ENCODE results near the gene IL18R1.

DNA sequence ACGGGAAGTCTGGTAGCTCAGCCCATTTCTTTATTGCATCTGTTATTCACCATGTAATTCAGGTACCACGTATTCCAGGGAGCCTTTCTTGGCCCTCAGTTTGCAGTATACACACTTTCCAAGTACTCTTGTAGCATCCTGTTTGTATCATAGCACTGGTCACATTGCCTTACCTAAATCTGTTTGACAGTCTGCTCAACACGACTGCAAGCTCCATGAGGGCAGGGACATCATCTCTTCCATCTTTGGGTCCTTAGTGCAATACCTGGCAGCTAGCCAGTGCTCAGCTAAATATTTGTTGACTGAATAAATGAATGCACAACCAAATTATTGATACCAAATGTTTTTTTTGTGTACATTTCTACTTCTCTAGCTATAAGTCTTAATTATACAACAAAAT, 11.2 kb upstream of the IL18R1 start:
- TF ChIP-seq CTCF (optimal IDR thresholded peaks at IDR 0.05 in 1 of 3, IDR thresholded peaks at IDR 0.05 in 1 of 3, conservative IDR thresholded peaks at IDR 0.05 in 1 of 3; ENCODE audit: extremely low read depth in 1 of 3, insufficient read depth in 2 of 3, low read length in 3 of 3) (no peak), EZH2 (IDR thresholded peaks at IDR 0.05; ENCODE audit: low read length) (no peak)
